Common myeloid progenitor, CD34-positive (primary cell): ENCODE measurements around the gene VWA3B.

Experiments
- CTCF ChIA-PET: fragments of 350-600 bp; sonication (Branson Sonifier 250); formaldehyde crosslinking; loops from one replicate; lab custom pipeline; 2021; ENCODE audit warnings: antibody characterized with exemption; lab: Charles Lee
- POLR2A ChIA-PET: fragments of 350-600 bp; sonication (Branson Sonifier 250); formaldehyde crosslinking; loops from one replicate; lab custom pipeline; 2021; ENCODE audit warnings: antibody characterized with exemption; lab: Charles Lee
- DNase-seq, 3 donors: peaks; one replicate each; pipeline versions ENCODE4 v3.0.0 to v3.0.0-alpha.2; 2013
- H3K27ac ChIP-seq, 2 experiments: 1 replicate in 1 of 2; 2 replicates in 1 of 2; pipeline ENCODE4 v1.7.0; 2013; ENCODE audit warnings: inconsistent platforms in 2 of 2, low read length in 2 of 2, mild to moderate bottlenecking in 2 of 2, low read depth in 1 of 2, moderate library complexity in 1 of 2; ENCODE audit not compliant: severe bottlenecking in 2 of 2, insufficient read depth in 1 of 2, poor library complexity in 1 of 2
- H3K27me3 ChIP-seq, 5 experiments: replicated peaks in 2 of 5; 1 replicate in 3 of 5; 2 replicates in 2 of 5; pipeline versions ENCODE4 v1.6.1 to v1.7.0; 2013; ENCODE audit warnings: low read length in 4 of 5, mild to moderate bottlenecking in 2 of 5, moderate library complexity in 2 of 5, inconsistent platforms in 1 of 5; ENCODE audit not compliant: insufficient read depth in 5 of 5, control insufficient read depth in 4 of 5
- H3K36me3 ChIP-seq, 4 experiments: 1 replicate in 2 of 4; 2 replicates in 2 of 4; pipeline versions ENCODE4 v1.6.1 to v1.7.0; 2013; ENCODE audit warnings: low read length in 3 of 4, control low read depth in 1 of 4, mild to moderate bottlenecking in 1 of 4; ENCODE audit not compliant: control insufficient read depth in 4 of 4, insufficient read depth in 4 of 4
- H3K4me1 ChIP-seq, 4 experiments: 1 replicate in 3 of 4; 2 replicates in 1 of 4; pipeline versions ENCODE4 v1.6.1 to v1.7.1; 2013; ENCODE audit warnings: low read length in 3 of 4, mild to moderate bottlenecking in 3 of 4, control low read depth in 1 of 4, inconsistent platforms in 1 of 4, moderate library complexity in 1 of 4; ENCODE audit not compliant: control insufficient read depth in 4 of 4, insufficient read depth in 4 of 4; ENCODE audit errors: control extremely low read depth in 1 of 4
- H3K4me3 ChIP-seq, 7 experiments: 1 replicate in 4 of 7; 2 replicates in 3 of 7; pipeline versions ENCODE4 v1.5.1 to v1.7.0; 2013; ENCODE audit warnings: mild to moderate bottlenecking in 7 of 7, low read length in 6 of 7, moderate library complexity in 6 of 7, inconsistent platforms in 2 of 7, low read depth in 2 of 7, control low read depth in 1 of 7; ENCODE audit not compliant: insufficient read depth in 4 of 7, control insufficient read depth in 1 of 7; ENCODE audit errors: extremely low read depth in 1 of 7
- H3K9me3 ChIP-seq, 5 experiments: 1 replicate in 4 of 5; 2 replicates in 1 of 5; pipeline versions ENCODE4 v1.6.1 to v1.7.1; 2013; ENCODE audit warnings: low read length in 4 of 5, mild to moderate bottlenecking in 2 of 5, inconsistent platforms in 1 of 5, low read depth in 1 of 5, moderate library complexity in 1 of 5; ENCODE audit not compliant: control insufficient read depth in 4 of 5, insufficient read depth in 2 of 5; ENCODE audit errors: control extremely low read depth in 1 of 5
- WGBS: methylation state at CpG from one replicate; pipeline ENCODE4 v1.1.5; 2013; ENCODE audit not compliant: insufficient coverage; 5-methylcytosine and 5-hydroxymethylcytosine counted together

VWA3B gene

GRCh38 chr2:98170076-98170475, 83.1 kb downstream of the VWA3B start:
- 100% methylated on average over 3 of the region's 3 CpGs for WGBS
- Histone ChIP-seq H3K4me3 (no peak overlapping the region), H3K27me3 (peaks cover 0 to 13% (median 0%) of the 10 kb centered on the region in 5 experiments), H3K4me1 (no peaks in the 10 kb centered on the region), H3K27ac (no peak overlapping the region), H3K36me3 (no peaks in the 10 kb centered on the region), H3K9me3 (no peaks in the 10 kb centered on the region)
- CTCF ChIA-PET = no interaction called here
- POLR2A ChIA-PET = no interaction called here
- DNase-seq = no peak

- CTCF ChIA-PET = no interaction called here
- no peak for DNase-seq
- Histone ChIP-seq H3K27me3 (peaks cover 0 to 24% (median 10%) of the 10 kb centered on the region in 5 experiments), H3K36me3 (no peaks in the 10 kb centered on the region), H3K4me3 (no peak overlapping the region), H3K4me1 (no peaks in the 10 kb centered on the region), H3K27ac (no peak overlapping the region), H3K9me3 (no peaks in the 10 kb centered on the region)
- 100% methylated on average over 9 of the region's 14 CpGs for WGBS
- POLR2A ChIA-PET = no interaction called here
Observed at GRCh38 chr2:98172150-98172765, 85.3 kb downstream of the VWA3B start.

GRCh38 chr2:98172951-98173350, 86.0 kb downstream of the VWA3B start:
- DNase-seq = peak in 2 of 3 donors; percentile 55 to 61
- Histone ChIP-seq H3K27me3 (peaks cover 0 to 31% (median 11%) of the 10 kb centered on the region in 5 experiments), H3K9me3 (no peaks in the 10 kb centered on the region), H3K27ac (no peak overlapping the region), H3K4me1 (no peaks in the 10 kb centered on the region), H3K36me3 (no peaks in the 10 kb centered on the region), H3K4me3 (no peak overlapping the region)
- ChIA-PET CTCF (no interaction called here), POLR2A (no interaction called here)
- no CpG with 5 or more reads among the region's 2 CpGs for WGBS

DNA sequence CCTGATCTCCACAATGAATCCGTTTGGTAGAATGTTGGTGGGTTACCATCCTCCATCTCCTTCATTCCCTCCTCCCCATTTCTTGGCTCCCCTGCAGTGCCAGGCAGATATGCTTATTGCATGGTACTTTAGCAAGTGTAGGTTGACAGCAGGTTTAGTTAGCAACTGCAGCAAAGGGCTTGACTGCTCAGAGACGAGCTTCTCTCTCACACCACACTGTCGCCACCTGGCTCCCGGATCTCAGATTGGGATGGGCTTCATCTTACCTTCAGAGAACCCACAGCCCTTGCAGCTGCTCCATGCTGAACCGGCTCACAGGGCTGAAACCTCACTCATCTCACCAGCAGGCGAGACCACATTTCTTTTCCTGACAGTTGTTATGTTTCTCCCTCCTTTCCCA, 88.8 kb downstream of the VWA3B start:
- 59% methylated on average over 6 of the region's 6 CpGs for WGBS
- POLR2A ChIA-PET = no interaction called here
- H3K9me3 ChIP-seq = no peaks in the 10 kb centered on the region
- peak in 2 of 3 donors; percentile 2 to 5 for DNase-seq
- no peak overlapping the region for H3K27ac ChIP-seq
- CTCF ChIA-PET = no interaction called here
- no peak overlapping the region for H3K4me3 ChIP-seq
- H3K27me3 ChIP-seq = peaks cover 0 to 42% (median 14%) of the 10 kb centered on the region in 5 experiments
- no peaks in the 10 kb centered on the region for H3K4me1 ChIP-seq
- no peaks in the 10 kb centered on the region for H3K36me3 ChIP-seq

- Histone ChIP-seq H3K4me1 (no peaks in the 10 kb centered on the region), H3K36me3 (no peaks in the 10 kb centered on the region), H3K4me3 (no peak overlapping the region), H3K27ac (no peak overlapping the region), H3K9me3 (no peaks in the 10 kb centered on the region), H3K27me3 (peaks cover 0 to 38% (median 14%) of the 10 kb centered on the region in 5 experiments)
- CTCF ChIA-PET = no interaction called here
- DNase-seq = no peak
- WGBS = 40% methylated on average over 1 of the region's 2 CpGs
- POLR2A ChIA-PET = no interaction called here
Observed at GRCh38 chr2:98177286-98177685, 90.3 kb downstream of the VWA3B start.

GRCh38 chr2:98177986-98178385, 91.0 kb downstream of the VWA3B start:
- WGBS = 80% methylated on average over 6 of the region's 6 CpGs
- no peaks in the 10 kb centered on the region for H3K36me3 ChIP-seq
- H3K4me3 ChIP-seq = no peak overlapping the region
- peaks cover 0 to 38% (median 12%) of the 10 kb centered on the region in 5 experiments for H3K27me3 ChIP-seq
- ChIA-PET CTCF (no interaction called here), POLR2A (no interaction called here)
- no peaks in the 10 kb centered on the region for H3K4me1 ChIP-seq
- H3K27ac ChIP-seq = no peak overlapping the region
- no peak for DNase-seq
- no peaks in the 10 kb centered on the region for H3K9me3 ChIP-seq

DNA sequence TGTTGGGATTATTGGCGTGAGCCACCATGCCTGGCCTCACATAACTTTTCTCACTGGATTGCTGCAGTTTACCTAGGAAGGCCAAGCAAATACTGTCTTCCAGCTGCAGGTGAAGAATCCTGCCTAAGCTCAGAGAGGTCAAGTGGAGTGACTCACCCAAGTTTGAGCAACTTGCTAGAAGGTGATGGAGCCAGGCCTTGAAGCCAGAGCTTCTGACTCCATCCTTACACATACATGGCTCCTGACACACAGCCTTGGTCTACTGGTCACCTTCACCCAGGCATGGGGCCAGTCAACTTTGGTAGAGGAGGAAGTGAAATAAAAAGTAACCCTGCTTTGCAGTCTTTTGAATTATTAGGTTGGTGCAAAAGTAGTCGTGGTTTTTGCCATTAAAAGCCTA, 93.5 kb downstream of the VWA3B start:
- no peaks in the 10 kb centered on the region for H3K36me3 ChIP-seq
- ChIA-PET POLR2A (interaction anchor here (0.7 kb wide), 1 partner anchor 20 kb away, joined by 3 read pairs; no protein-coding TSS in a partner anchor), CTCF (interaction anchor here (1.1 kb wide), 1 partner anchor 14 kb away, joined by 4 read pairs; no protein-coding TSS in a partner anchor)
- no peaks in the 10 kb centered on the region for H3K9me3 ChIP-seq
- DNase-seq = no peak
- H3K4me1 ChIP-seq = no peaks in the 10 kb centered on the region
- no peak overlapping the region for H3K27ac ChIP-seq
- H3K27me3 ChIP-seq = peaks cover 0 to 34% (median 12%) of the 10 kb centered on the region in 5 experiments
- H3K4me3 ChIP-seq = no peak overlapping the region
- 89% methylated on average over 2 of the region's 2 CpGs for WGBS
